HL-60 (cell line): Measurements from ENCODE around the gene CALN1.

Source experiments
- POLR2AphosphoS5 ChIP-seq: IDR thresholded peaks from 2 replicates; pipeline ENCODE4 v1.6.1; 2012; ENCODE audit warnings: low read depth
- REST ChIP-seq: IDR thresholded peaks from 2 replicates; pipeline ENCODE4 v1.6.1; 2012; ENCODE audit warnings: low read depth; ENCODE audit not compliant: insufficient replicate concordance
- TF ChIP-seq, protein P1 (sequence below): IDR thresholded peaks from one replicate; pipeline ENCODE4 v1.5.1; 2011; ENCODE audit warnings: low read length, control low read depth, inconsistent platforms; ENCODE audit not compliant: insufficient read depth

- TF ChIP-seq, protein P1, sequence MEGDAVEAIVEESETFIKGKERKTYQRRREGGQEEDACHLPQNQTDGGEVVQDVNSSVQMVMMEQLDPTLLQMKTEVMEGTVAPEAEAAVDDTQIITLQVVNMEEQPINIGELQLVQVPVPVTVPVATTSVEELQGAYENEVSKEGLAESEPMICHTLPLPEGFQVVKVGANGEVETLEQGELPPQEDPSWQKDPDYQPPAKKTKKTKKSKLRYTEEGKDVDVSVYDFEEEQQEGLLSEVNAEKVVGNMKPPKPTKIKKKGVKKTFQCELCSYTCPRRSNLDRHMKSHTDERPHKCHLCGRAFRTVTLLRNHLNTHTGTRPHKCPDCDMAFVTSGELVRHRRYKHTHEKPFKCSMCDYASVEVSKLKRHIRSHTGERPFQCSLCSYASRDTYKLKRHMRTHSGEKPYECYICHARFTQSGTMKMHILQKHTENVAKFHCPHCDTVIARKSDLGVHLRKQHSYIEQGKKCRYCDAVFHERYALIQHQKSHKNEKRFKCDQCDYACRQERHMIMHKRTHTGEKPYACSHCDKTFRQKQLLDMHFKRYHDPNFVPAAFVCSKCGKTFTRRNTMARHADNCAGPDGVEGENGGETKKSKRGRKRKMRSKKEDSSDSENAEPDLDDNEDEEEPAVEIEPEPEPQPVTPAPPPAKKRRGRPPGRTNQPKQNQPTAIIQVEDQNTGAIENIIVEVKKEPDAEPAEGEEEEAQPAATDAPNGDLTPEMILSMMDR = no peak
- no peak for TF ChIP-seq POLR2AphosphoS5
- no peak for TF ChIP-seq REST
Measured at GRCh38 chr7:72446131-72446530, 34.0 kb upstream of the CALN1 start.
